IMR-90 (cell line): ENCODE results near the gene XPR1. TPM values are rescaled to one million over a fixed set of nuclear protein-coding genes. Genes with fewer than 3 reads are reported as not detected.

ENCODE experiments used
- ATAC-seq: fragments of 200-7000 bp; cut with Tn5 transposase; 2 replicates; pipeline ENCODE4 v1.9.1; 2020; ENCODE audit warnings: low read depth, mild to moderate bottlenecking, moderate library complexity
- BruUV-seq: library from RNA; stranded (reverse); fragments of 400-500 nt; replicated peaks from 2 replicates; lab custom pipeline; 2021; lab: Mats Ljungman, UMichigan
- CTCF ChIA-PET: fragments of 300-600 bp; formaldehyde crosslinking; extraction: SDS; loops from one replicate; lab custom pipeline; 2021; ENCODE audit warnings: antibody characterized with exemption; lab: Yijun Ruan, JAX
- POLR2A ChIA-PET: fragments of 300-600 bp; sonication (Branson Sonifier 250); formaldehyde crosslinking; loops from one replicate; lab custom pipeline; 2022; ENCODE audit warnings: antibody characterized with exemption; ENCODE audit not compliant: unreplicated experiment; lab: Charles Lee
- DNase-seq: peaks from one replicate; pipeline ENCODE4 v3.0.0; 2013
- H2AFZ ChIP-seq: replicated peaks from 2 replicates; pipeline ENCODE3; 2013; ENCODE audit warnings: low read length, mild to moderate bottlenecking; ENCODE audit not compliant: poor library complexity
- H2AK5ac ChIP-seq: 2 replicates; pipeline ENCODE4 v1.6.1; 2013; ENCODE audit warnings: low read depth, low read length, inconsistent platforms
- H2AK9ac ChIP-seq: replicated peaks from 2 replicates; pipeline ENCODE3; 2013; ENCODE audit warnings: mild to moderate bottlenecking, low read depth, low read length, moderate library complexity; ENCODE audit not compliant: poor library complexity
- H2BK120ac ChIP-seq: 2 replicates; pipeline ENCODE4 v1.6.1; 2013; ENCODE audit warnings: low read depth, low read length, inconsistent platforms
- H2BK15ac ChIP-seq: 3 replicates; pipeline ENCODE4 v1.6.1; 2013; ENCODE audit warnings: low read depth, low read length, inconsistent platforms
- H2BK20ac ChIP-seq: 2 replicates; pipeline ENCODE4 v1.6.1; 2013; ENCODE audit warnings: low read depth, mild to moderate bottlenecking, inconsistent platforms, low read length, moderate library complexity
- H2BK5ac ChIP-seq: 2 replicates; pipeline ENCODE4 v1.6.1; 2013; ENCODE audit warnings: mild to moderate bottlenecking, low read depth, low read length, inconsistent platforms; ENCODE audit not compliant: poor library complexity, severe bottlenecking
- H3K14ac ChIP-seq: replicated peaks from 2 replicates; pipeline ENCODE4 v1.6.1; 2013; ENCODE audit warnings: low read depth, low read length, inconsistent platforms
- H3K18ac ChIP-seq: 2 replicates; pipeline ENCODE4 v1.6.1; 2013; ENCODE audit warnings: low read depth, low read length, control low read depth
- H3K23ac ChIP-seq: 2 replicates; pipeline ENCODE4 v1.6.1; 2013; ENCODE audit warnings: low read depth, low read length, inconsistent platforms
- H3K27ac ChIP-seq: 2 replicates; pipeline ENCODE4 v1.5.1; 2013; ENCODE audit warnings: mild to moderate bottlenecking, control low read depth, low read length; ENCODE audit not compliant: insufficient read depth
- H3K27me3 ChIP-seq: 2 replicates; pipeline ENCODE4 v1.6.1; 2013; ENCODE audit warnings: low read length; ENCODE audit not compliant: control insufficient read depth, insufficient read depth
- H3K36me3 ChIP-seq: 2 replicates; pipeline ENCODE4 v1.6.1; 2013; ENCODE audit warnings: low read length, mixed read lengths; ENCODE audit not compliant: control insufficient read depth, insufficient read depth
- H3K4ac ChIP-seq: 2 replicates; pipeline ENCODE4 v1.6.1; 2013; ENCODE audit warnings: low read depth, low read length, inconsistent platforms
- H3K4me1 ChIP-seq: 2 replicates; pipeline ENCODE4 v1.6.1; 2013; ENCODE audit warnings: low read length, mixed read lengths; ENCODE audit not compliant: control insufficient read depth, insufficient read depth
- H3K4me2 ChIP-seq: 2 replicates; pipeline ENCODE4 v1.6.1; 2013; ENCODE audit warnings: low read depth, mild to moderate bottlenecking, control low read depth, low read length, moderate library complexity
- H3K4me3 ChIP-seq: 2 replicates; pipeline ENCODE4 v1.5.1; 2013; ENCODE audit warnings: low read depth, mild to moderate bottlenecking, control low read depth, low read length, moderate library complexity; ENCODE audit not compliant: insufficient read depth
- H3K56ac ChIP-seq: 2 replicates; pipeline ENCODE4 v1.6.1; 2013; ENCODE audit warnings: low read length, inconsistent platforms; ENCODE audit not compliant: insufficient read depth; ENCODE audit errors: extremely low read depth
- H3K79me1 ChIP-seq, 2 experiments: 2 replicates each; pipeline ENCODE4 v1.6.1; 2013; ENCODE audit warnings: low read length in 2 of 2, inconsistent platforms in 1 of 2, low read depth in 1 of 2
- H3K9ac ChIP-seq: 2 replicates; pipeline ENCODE4 v1.6.1; 2013; ENCODE audit warnings: low read depth, low read length, control low read depth
- H3K9me1 ChIP-seq: 2 replicates; pipeline ENCODE4 v1.6.1; 2013; ENCODE audit warnings: low read length, inconsistent platforms; ENCODE audit not compliant: insufficient read depth
- H3K9me3 ChIP-seq: 2 replicates; pipeline ENCODE4 v1.6.1; 2013; ENCODE audit warnings: low read length; ENCODE audit not compliant: control insufficient read depth, insufficient read depth
- H4K20me1 ChIP-seq: 2 replicates; pipeline ENCODE4 v1.6.1; 2013; ENCODE audit warnings: low read length, inconsistent platforms; ENCODE audit not compliant: insufficient read depth
- H4K5ac ChIP-seq: 2 replicates; pipeline ENCODE4 v1.6.1; 2013; ENCODE audit warnings: mild to moderate bottlenecking, low read depth, low read length, control low read depth
- H4K8ac ChIP-seq, 2 experiments: 2 replicates each; pipeline ENCODE4 v1.6.1; 2013; ENCODE audit warnings: low read depth in 2 of 2, low read length in 2 of 2, control low read depth in 1 of 2, inconsistent platforms in 1 of 2
- H4K91ac ChIP-seq: 2 replicates; pipeline ENCODE4 v1.6.1; 2013; ENCODE audit warnings: low read depth, low read length, inconsistent platforms; ENCODE audit not compliant: insufficient read depth
- BHLHE40 ChIP-seq: fragments of 150-350 bp; IDR thresholded peaks from 2 replicates; pipeline ENCODE4 v1.6.1; 2016; ENCODE audit warnings: mild to moderate bottlenecking, low read depth, low read length
- CEBPB ChIP-seq: IDR thresholded peaks from 2 replicates; pipeline ENCODE4 v1.6.1; 2012; ENCODE audit warnings: low read depth, low read length, improper control_type of control experiment
- CHD1 ChIP-seq: IDR thresholded peaks from 2 replicates; pipeline ENCODE4 v1.6.1; 2012; ENCODE audit warnings: low read depth, low read length, improper control_type of control experiment
- CTCF ChIP-seq: conservative IDR thresholded peaks from 2 replicates; pipeline ENCODE4 v1.5.1; 2012; ENCODE audit warnings: mild to moderate bottlenecking, low read depth, low read length, improper control_type of control experiment
- ELK1 ChIP-seq: fragments of 150-350 bp; IDR thresholded peaks from 2 replicates; pipeline ENCODE4 v1.6.1; 2016; ENCODE audit warnings: low read depth, mild to moderate bottlenecking, low read length, moderate library complexity, borderline replicate concordance
- FOS ChIP-seq: fragments of 150-350 bp; IDR thresholded peaks from 2 replicates; pipeline ENCODE4 v1.6.1; 2016; ENCODE audit warnings: low read depth, low read length
- MAFK ChIP-seq: IDR thresholded peaks from 2 replicates; pipeline ENCODE4 v1.6.1; 2012; ENCODE audit warnings: low read depth, low read length, improper control_type of control experiment
- MAZ ChIP-seq: IDR thresholded peaks from 2 replicates; pipeline ENCODE4 v1.6.1; 2012; ENCODE audit warnings: low read depth, mild to moderate bottlenecking, low read length, improper control_type of control experiment, moderate library complexity, borderline replicate concordance
- MXI1 ChIP-seq: IDR thresholded peaks from 2 replicates; pipeline ENCODE4 v1.6.1; 2012; ENCODE audit warnings: low read depth, mild to moderate bottlenecking, low read length, moderate library complexity, borderline replicate concordance
- NFE2L2 ChIP-seq: fragments of 150-350 bp; IDR thresholded peaks from 2 replicates; pipeline ENCODE4 v1.6.1; 2016; ENCODE audit warnings: low read depth, mild to moderate bottlenecking, low read length
- POLR2A ChIP-seq: IDR thresholded peaks from 2 replicates; pipeline ENCODE4 v1.6.1; 2012; ENCODE audit warnings: mild to moderate bottlenecking, low read depth, low read length
- RAD21 ChIP-seq: IDR thresholded peaks from 2 replicates; pipeline ENCODE4 v1.6.1; 2012; ENCODE audit warnings: low read length, improper control_type of control experiment
- WGBS, 2 experiments: methylation state at CpG; one replicate each; pipeline versions ENCODE4 v1.1.5 to v1.1.7; 2013; ENCODE audit warnings: missing lambda C conversion rate in 2 of 2; ENCODE audit not compliant: insufficient read length in 1 of 2; ENCODE audit errors: extremely low coverage in 2 of 2; 5-methylcytosine and 5-hydroxymethylcytosine counted together
- dilution Hi-C: fragments of 300-500 bp; cut with HindIII; formaldehyde crosslinking; loops from one replicate; pipeline ENCODE4 v1.14.3; 2018; ENCODE audit warnings: low sequenced_read_pairs; ENCODE audit not compliant: unreplicated experiment
- in situ Hi-C: fragments of 300-500 bp; cut with MboI; formaldehyde crosslinking; loops from 3 replicates; pipeline ENCODE4 v1.14.3; 2019; ENCODE audit warnings: low sequenced_read_pairs, inconsistent platforms, mixed read lengths
- intact Hi-C: fragments of 100-400 bp; cut with micrococcal nuclease; formaldehyde crosslinking; loops from 2 replicates; pipeline ENCODE4 v1.10.0; 2022
- polyA plus RNA-seq, 3 experiments: library from polyadenylated mRNA; depleted of rRNA; stranded (reverse); fragments of >200 nt; gene quantifications; 2 replicates each; pipeline ENCODE4 v1.2.3, GENCODE V29; 2012; ENCODE audit warnings: low replicate concordance in 1 of 3
- total RNA-seq: library from RNA; depleted of rRNA; stranded (reverse); fragments of >200 nt; gene quantifications from 2 replicates; pipeline ENCODE4 v1.2.3, GENCODE V29; 2012

XPR1 gene
- total and polyA plus RNA-seq, 2 of the 4 experiments (the other 2 are of a cell fraction), result 11.8 to 25.1 TPM

- Histone ChIP-seq H3K36me3 (no peaks in the 10 kb centered on the region), H3K9me1 (peaks cover 3% of the 10 kb centered on the region; the same call in 1 of the 2 replicates), H3K9me3 (no peaks in the 10 kb centered on the region), H2AK5ac (no peak overlapping the region; the same call in 1 of the 2 replicates), H3K18ac (no peak overlapping the region), H3K27me3 (no peaks in the 10 kb centered on the region), H3K4me2 (no peak overlapping the region), H3K14ac (no peak overlapping the region), H3K4me1 (peaks cover 1% of the 10 kb centered on the region), H2BK20ac (no peak overlapping the region), H4K8ac (no peak overlapping the region), H2BK120ac (no peak overlapping the region), H3K79me1 (peaks cover 3 to 11% of the 10 kb centered on the region in 2 experiments; a peak in 3 of 4 replicates), H3K23ac (no peak overlapping the region), H3K4me3 (no peak overlapping the region), H3K9ac (no peak overlapping the region), H2BK15ac (no peak overlapping the region), H4K5ac (no peak overlapping the region), H2BK5ac (no peak overlapping the region), H2AFZ (no peak overlapping the region), H3K56ac (no peak overlapping the region), H4K91ac (no peak overlapping the region), H4K20me1 (no peaks in the 10 kb centered on the region), H2AK9ac (no peak overlapping the region), H3K4ac (no peak overlapping the region), H3K27ac (no peak overlapping the region)
- ChIA-PET POLR2A (no interaction called here), CTCF (interaction anchor here (0.6 to 1.1 kb wide), 3 partner anchors 25 to 376 kb away, joined by 3 to 4 read pairs (median 3); no protein-coding TSS in a partner anchor)
- dilution Hi-C loops, result no loop called here
- DNase-seq, result no peak
- intact Hi-C loops, result no loop called here
- ATAC-seq, result no peak
- no peak for TF ChIP-seq CHD1
- TF ChIP-seq RAD21, result no peak
- TF ChIP-seq MAFK, result no peak
- TF ChIP-seq CTCF, result no peak
- no peak for TF ChIP-seq MAZ
- TF ChIP-seq NFE2L2, result no peak
- no peak for TF ChIP-seq POLR2A
- no peak for TF ChIP-seq MXI1
- TF ChIP-seq CEBPB, result no peak
- no peak for TF ChIP-seq BHLHE40
- TF ChIP-seq ELK1, result no peak
- TF ChIP-seq FOS, result no peak
- 67% methylated on average over 3 of the region's 9 CpGs; no CpG with 5 or more reads in 1 of the 2 experiments for WGBS, 2 experiments
- in situ Hi-C loops, result no loop called here
- no TSS peak for BruUV-seq
Measured at GRCh38 chr1:180906511-180906910, 274.7 kb downstream of the XPR1 start.
